Peyer's patch (tissue), 4 donors: Measurements from ENCODE around the gene ZBTB16.

Source experiments
- CTCF ChIP-seq, 6 experiments: fragments of 450-650 bp in 4 of 6; fragments of 200-600 bp in 2 of 6; sonication (generic) in 1 of 6; IDR thresholded peaks; one replicate each; pipeline ENCODE4 v1.5.1; 2017 to 2019; ENCODE audit warnings: antibody characterized with exemption in 6 of 6, mild to moderate bottlenecking in 3 of 6, moderate library complexity in 1 of 6
- POLR2A ChIP-seq, 2 donors: fragments of 450-650 bp; IDR thresholded peaks; one replicate each; pipeline ENCODE4 v1.5.1; 2017; ENCODE audit warnings: antibody characterized with exemption in 2 of 2, mild to moderate bottlenecking in 2 of 2, moderate library complexity in 2 of 2

- TF ChIP-seq CTCF (IDR thresholded peaks at IDR 0.05) (peak in 1 of 6 experiments; percentile 8), POLR2A (IDR thresholded peaks at IDR 0.05) (peak in 1 of 2 donors; percentile 41)
These were observed 1.7 kb downstream of the ZBTB16 start for GRCh38 chr11:114061048-114061680.
